OCI-LY7 (cell line): ENCODE results near the gene DCST2.
A peak's percentile ranks its signal among the peaks of the same experiment; 100 is the strongest.

Experiments
- EZH2phosphoT487 ChIP-seq: fragments of 200-600 bp; sonication (generic); IDR thresholded peaks from 2 replicates; pipeline ENCODE4 v1.6.1; 2018; ENCODE audit warnings: low read depth, borderline replicate concordance, mild to moderate bottlenecking, mixed run types, antibody characterized with exemption, low read length, moderate library complexity, mixed read lengths
- TF ChIP-seq, protein P1 (sequence below): fragments of 200-600 bp; sonication (generic); conservative IDR thresholded peaks from 2 replicates; pipeline ENCODE4 v1.5.1; 2014; ENCODE audit warnings: mild to moderate bottlenecking, antibody characterized with exemption, low read length, moderate library complexity, mixed read lengths

DNA sequence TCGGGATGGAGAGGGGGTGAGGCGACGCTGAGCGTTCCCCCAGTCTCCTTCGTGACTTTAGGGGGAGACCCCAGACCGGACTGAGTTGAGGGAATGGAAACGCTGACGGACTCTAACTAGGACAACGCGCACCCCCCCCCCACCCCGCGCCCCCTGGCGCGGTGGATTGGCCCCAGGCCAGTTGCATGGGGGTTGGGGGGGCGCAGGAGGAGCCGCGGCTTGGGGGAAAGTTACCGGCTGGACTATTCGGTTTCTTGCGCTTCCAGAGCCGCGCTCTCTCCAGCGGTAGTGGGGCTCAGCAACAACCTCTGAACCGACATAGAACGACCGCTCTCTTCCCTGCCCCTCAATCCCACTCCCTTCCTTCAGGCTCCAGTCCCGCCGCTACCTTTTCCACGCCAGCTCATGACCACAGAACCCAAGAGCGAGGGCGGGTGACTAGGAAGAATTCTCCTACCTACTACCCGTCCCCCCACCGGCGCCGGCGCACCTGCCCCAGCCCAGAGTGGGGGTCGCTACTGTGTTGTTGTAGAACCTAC lies 30.3 kb downstream of the DCST2 start:
- TF ChIP-seq, protein P1, sequence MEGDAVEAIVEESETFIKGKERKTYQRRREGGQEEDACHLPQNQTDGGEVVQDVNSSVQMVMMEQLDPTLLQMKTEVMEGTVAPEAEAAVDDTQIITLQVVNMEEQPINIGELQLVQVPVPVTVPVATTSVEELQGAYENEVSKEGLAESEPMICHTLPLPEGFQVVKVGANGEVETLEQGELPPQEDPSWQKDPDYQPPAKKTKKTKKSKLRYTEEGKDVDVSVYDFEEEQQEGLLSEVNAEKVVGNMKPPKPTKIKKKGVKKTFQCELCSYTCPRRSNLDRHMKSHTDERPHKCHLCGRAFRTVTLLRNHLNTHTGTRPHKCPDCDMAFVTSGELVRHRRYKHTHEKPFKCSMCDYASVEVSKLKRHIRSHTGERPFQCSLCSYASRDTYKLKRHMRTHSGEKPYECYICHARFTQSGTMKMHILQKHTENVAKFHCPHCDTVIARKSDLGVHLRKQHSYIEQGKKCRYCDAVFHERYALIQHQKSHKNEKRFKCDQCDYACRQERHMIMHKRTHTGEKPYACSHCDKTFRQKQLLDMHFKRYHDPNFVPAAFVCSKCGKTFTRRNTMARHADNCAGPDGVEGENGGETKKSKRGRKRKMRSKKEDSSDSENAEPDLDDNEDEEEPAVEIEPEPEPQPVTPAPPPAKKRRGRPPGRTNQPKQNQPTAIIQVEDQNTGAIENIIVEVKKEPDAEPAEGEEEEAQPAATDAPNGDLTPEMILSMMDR = peak; percentile 33; the same call in 1 of the 2 replicates
- TF ChIP-seq EZH2phosphoT487 = no peak
